Measurements from ENCODE around the gene TMEM134. TPM values are rescaled to one million over a fixed set of nuclear protein-coding genes. Genes with fewer than 3 reads are reported as not detected.
"Not testable (repeated sequence)": the region's sequence is repeated elsewhere in the genome, so short reads cannot be mapped to it uniquely, and the experiment has no call there.

Gene TMEM134
- total RNA-seq, 1 experiment from 2014 or later: 73.5 TPM

DNA sequence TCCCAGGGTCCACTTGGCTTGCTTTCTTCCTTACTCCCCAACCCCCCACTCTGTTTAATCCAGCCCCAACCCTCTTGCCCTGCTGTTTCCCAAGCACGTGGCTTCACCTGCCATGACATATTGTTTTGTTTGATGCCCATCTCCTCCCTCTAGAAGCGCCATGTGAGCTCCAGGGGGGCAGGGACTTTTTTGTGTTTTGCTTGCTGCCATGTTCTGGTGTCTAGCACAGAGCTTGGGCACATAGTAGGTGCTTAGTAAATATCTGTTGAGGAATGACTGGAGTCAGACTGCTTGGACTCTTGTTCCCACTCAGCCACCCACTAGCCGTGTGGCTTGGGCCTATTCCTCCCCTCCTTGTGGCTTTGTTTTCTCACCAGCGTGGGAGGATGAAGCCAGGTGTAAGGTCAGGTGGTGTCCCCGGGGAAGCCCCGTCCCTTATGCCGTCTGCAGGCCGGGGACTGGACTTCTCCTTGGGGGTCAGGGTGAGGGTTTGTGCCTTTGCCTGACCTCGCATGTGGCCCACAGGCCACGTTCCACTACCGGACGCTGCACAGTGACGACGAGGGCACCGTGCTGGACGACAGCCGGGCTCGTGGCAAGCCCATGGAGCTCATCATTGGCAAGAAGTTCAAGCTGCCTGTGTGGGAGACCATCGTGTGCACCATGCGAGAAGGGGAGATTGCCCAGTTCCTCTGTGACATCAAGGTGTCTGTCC lies 17.6 kb upstream of the TMEM134 start:
- BruUV-seq (replicated peaks): no TSS peak
- TF ChIP-seq EZH2 (IDR thresholded peaks at IDR 0.05; ENCODE audit: low read length, unreplicated experiment) (no peak), CTCF (conservative IDR thresholded peaks at IDR 0.05; ENCODE audit: low read depth, low read length) (no peak), EZH2phosphoT487 (IDR thresholded peaks at IDR 0.05; ENCODE audit: borderline replicate concordance, low read length) (no peak)
- ChIA-PET CTCF (no interaction called here), POLR2A (ENCODE audit: unreplicated experiment) (no interaction called here)
- H3K9me2 ChIP-seq (replicated peaks; ENCODE audit: low read length): no peaks in the 10 kb centered on the region
- H3K9ac ChIP-seq (ENCODE audit: low read length): no peak overlapping the region
- ATAC-seq (no peak), DNase-seq (no peak)
- H3K9me3 ChIP-seq (ENCODE audit: low read length): no peaks in the 10 kb centered on the region
- no peaks in the 10 kb centered on the region for H3K27me3 ChIP-seq (ENCODE audit: low read length)
- H3K79me2 ChIP-seq (ENCODE audit: low read length): peaks cover 23% of the 10 kb centered on the region
- H3K4me1 ChIP-seq (ENCODE audit: insufficient read depth, low read length): peaks cover 15% of the 10 kb centered on the region
- H2AFZ ChIP-seq (ENCODE audit: low read length): no peak overlapping the region
- H4K20me1 ChIP-seq (ENCODE audit: low read length): no peaks in the 10 kb centered on the region
- H3K27ac ChIP-seq (ENCODE audit: low read length): no peak overlapping the region
- no peaks in the 10 kb centered on the region for H3F3A ChIP-seq (ENCODE audit: low read length, unreplicated experiment)
- H3K4me3 ChIP-seq (ENCODE audit: low read length): no peak overlapping the region
- no peaks in the 10 kb centered on the region; the same call in 1 of the 2 replicates for H3K36me3 ChIP-seq (ENCODE audit: low read depth, low read length)
- intact Hi-C loops (cut with micrococcal nuclease): no loop called here
- H3K4me2 ChIP-seq (ENCODE audit: low read length): no peak overlapping the region

GRCh38 chr11:67485873-67486361 lies 16.9 kb upstream of the TMEM134 start:
- H4K20me1 ChIP-seq (ENCODE audit: low read length); H3K4me3 ChIP-seq (ENCODE audit: low read length); DNase-seq; H3F3A ChIP-seq (ENCODE audit: low read length, unreplicated experiment); POLR2A ChIA-PET (ENCODE audit: unreplicated experiment); intact Hi-C loops (cut with micrococcal nuclease); H3K27ac ChIP-seq (ENCODE audit: low read length); H3K9ac ChIP-seq (ENCODE audit: low read length); H3K9me3 ChIP-seq (ENCODE audit: low read length); BruUV-seq (replicated peaks); H3K4me2 ChIP-seq (ENCODE audit: low read length); H3K36me3 ChIP-seq (ENCODE audit: low read depth, low read length); ATAC-seq; H3K27me3 ChIP-seq (ENCODE audit: low read length); H3K9me2 ChIP-seq (replicated peaks; ENCODE audit: low read length); H2AFZ ChIP-seq (ENCODE audit: low read length): not testable (repeated sequence)
- H3K79me2 ChIP-seq (ENCODE audit: low read length): peaks cover 23% of the 10 kb centered on the region
- CTCF ChIA-PET: interaction anchor here (0.7 kb wide), 1 partner anchor 113 kb away, joined by 3 read pairs; no protein-coding TSS in a partner anchor
- H3K4me1 ChIP-seq (ENCODE audit: insufficient read depth, low read length): peaks cover 15% of the 10 kb centered on the region

DNA sequence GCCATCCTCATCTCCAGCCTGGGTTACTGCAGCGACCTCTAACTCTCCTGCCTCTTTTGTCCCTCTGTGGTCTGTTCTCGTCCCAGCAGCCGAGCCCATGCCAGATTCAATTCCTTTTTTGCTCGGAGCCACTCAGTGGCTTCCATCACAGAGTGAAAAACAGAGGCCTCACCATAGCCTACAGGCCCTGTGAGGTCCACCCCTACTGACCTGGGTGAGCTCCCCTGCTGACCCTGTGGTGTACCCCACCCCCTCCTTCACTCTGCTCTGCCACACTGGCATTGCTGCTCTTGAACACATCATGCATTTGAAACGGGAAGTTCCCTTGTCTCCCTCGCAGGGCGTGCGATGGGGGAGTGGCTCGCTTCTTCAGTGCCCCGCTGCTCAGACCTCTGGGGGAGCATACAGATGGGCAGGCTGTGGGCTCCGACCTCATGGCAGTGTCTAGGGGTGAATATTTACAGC lies 15.8 kb upstream of the TMEM134 start:
- TF ChIP-seq CTCF (conservative IDR thresholded peaks at IDR 0.05; ENCODE audit: low read depth, low read length) (no peak), EZH2 (IDR thresholded peaks at IDR 0.05; ENCODE audit: low read length, unreplicated experiment) (no peak), EZH2phosphoT487 (IDR thresholded peaks at IDR 0.05; ENCODE audit: borderline replicate concordance, low read length) (no peak)
- no peak overlapping the region for H3K27ac ChIP-seq (ENCODE audit: low read length)
- H3K36me3 ChIP-seq (ENCODE audit: low read depth, low read length): no peaks in the 10 kb centered on the region; the same call in 1 of the 2 replicates
- ChIA-PET CTCF (no interaction called here), POLR2A (ENCODE audit: unreplicated experiment) (no interaction called here)
- H3F3A ChIP-seq (ENCODE audit: low read length, unreplicated experiment): no peaks in the 10 kb centered on the region
- no peaks in the 10 kb centered on the region for H3K9me2 ChIP-seq (replicated peaks; ENCODE audit: low read length)
- H3K79me2 ChIP-seq (ENCODE audit: low read length): peaks cover 23% of the 10 kb centered on the region
- no peaks in the 10 kb centered on the region for H3K9me3 ChIP-seq (ENCODE audit: low read length)
- peaks cover 15% of the 10 kb centered on the region for H3K4me1 ChIP-seq (ENCODE audit: insufficient read depth, low read length)
- H3K9ac ChIP-seq (ENCODE audit: low read length): no peak overlapping the region
- intact Hi-C loops (cut with micrococcal nuclease): no loop called here
- no peaks in the 10 kb centered on the region for H4K20me1 ChIP-seq (ENCODE audit: low read length)
- no TSS peak for BruUV-seq (replicated peaks)
- H3K4me2 ChIP-seq (ENCODE audit: low read length): peak overlapping the region; percentile 90; the same call in 1 of the 2 replicates
- H3K27me3 ChIP-seq (ENCODE audit: low read length): no peaks in the 10 kb centered on the region
- DNase-seq: no peak
- no peak overlapping the region for H3K4me3 ChIP-seq (ENCODE audit: low read length)
- no peak for ATAC-seq
- H2AFZ ChIP-seq (ENCODE audit: low read length): no peak overlapping the region
